H9 (cell line): ENCODE results near the gene KCTD1. TPM values are rescaled to one million over a fixed set of nuclear protein-coding genes. Genes with fewer than 3 reads are reported as not detected.

Experiments used
- DNase-seq: peaks from one replicate; pipeline ENCODE4 v3.0.0-alpha.2; 2017
- H2AFZ ChIP-seq: one replicate; pipeline ENCODE4 v1.6.1; 2013; ENCODE audit warnings: mild to moderate bottlenecking, low read length, control low read depth, moderate library complexity
- H2AK5ac ChIP-seq: 2 replicates; pipeline ENCODE4 v1.6.1; 2013; ENCODE audit warnings: low read length, control low read depth, mixed read lengths; ENCODE audit not compliant: insufficient read length
- H2BK120ac ChIP-seq: one replicate; pipeline ENCODE4 v1.6.1; 2013; ENCODE audit warnings: low read depth, mild to moderate bottlenecking, low read length, control low read depth, inconsistent platforms; ENCODE audit not compliant: poor library complexity, severe bottlenecking
- H2BK12ac ChIP-seq: 2 replicates; pipeline ENCODE4 v1.6.1; 2013; ENCODE audit warnings: low read length, control low read depth, mixed read lengths, low read depth; ENCODE audit not compliant: insufficient read length
- H2BK15ac ChIP-seq: 2 replicates; pipeline ENCODE4 v1.6.1; 2013; ENCODE audit warnings: low read depth, low read length, control low read depth
- H2BK20ac ChIP-seq: one replicate; pipeline ENCODE4 v1.6.1; 2013; ENCODE audit warnings: low read depth, mild to moderate bottlenecking, low read length, control low read depth, inconsistent platforms; ENCODE audit not compliant: poor library complexity, severe bottlenecking
- H2BK5ac ChIP-seq: 2 replicates; pipeline ENCODE4 v1.6.1; 2013; ENCODE audit warnings: low read length, control low read depth, mixed read lengths; ENCODE audit not compliant: insufficient read length
- H3K14ac ChIP-seq: 2 replicates; pipeline ENCODE4 v1.6.1; 2013; ENCODE audit warnings: low read length, control low read depth; ENCODE audit not compliant: insufficient read depth
- H3K18ac ChIP-seq: 2 replicates; pipeline ENCODE4 v1.6.1; 2013; ENCODE audit warnings: low read depth, mild to moderate bottlenecking, mixed read lengths, low read length, control low read depth; ENCODE audit not compliant: insufficient read length
- H3K23ac ChIP-seq: 2 replicates; pipeline ENCODE4 v1.6.1; 2013; ENCODE audit warnings: low read length, control low read depth, mixed read lengths, low read depth; ENCODE audit not compliant: insufficient read length
- H3K23me2 ChIP-seq: 2 replicates; pipeline ENCODE4 v1.6.1; 2013; ENCODE audit warnings: low read depth, mild to moderate bottlenecking, mixed read lengths, low read length, control low read depth; ENCODE audit not compliant: insufficient read length, poor library complexity, severe bottlenecking
- H3K27ac ChIP-seq: 2 replicates; pipeline ENCODE4 v1.5.1; 2013; ENCODE audit warnings: low read length, control low read depth, mixed read lengths, low read depth; ENCODE audit not compliant: insufficient read length
- H3K27me3 ChIP-seq: 2 replicates; pipeline ENCODE4 v1.6.1; 2013; ENCODE audit warnings: low read length, control low read depth, inconsistent platforms; ENCODE audit not compliant: insufficient read depth
- H3K4ac ChIP-seq: 2 replicates; pipeline ENCODE4 v1.6.1; 2013; ENCODE audit warnings: low read depth, mild to moderate bottlenecking, control low read depth, inconsistent platforms, low read length, moderate library complexity
- H3K4me1 ChIP-seq: 2 replicates; pipeline ENCODE4 v1.6.1; 2013; ENCODE audit warnings: low read length, control low read depth, inconsistent platforms; ENCODE audit not compliant: insufficient read depth
- H3K4me2 ChIP-seq: 2 replicates; pipeline ENCODE4 v1.6.1; 2013; ENCODE audit warnings: low read length, control low read depth, mixed read lengths; ENCODE audit not compliant: insufficient read length, insufficient read depth
- H3K56ac ChIP-seq: 2 replicates; pipeline ENCODE4 v1.6.1; 2013; ENCODE audit warnings: low read depth, mild to moderate bottlenecking, mixed read lengths, low read length, control low read depth; ENCODE audit not compliant: insufficient read length
- H3K79me1 ChIP-seq: 2 replicates; pipeline ENCODE4 v1.6.1; 2013; ENCODE audit warnings: low read depth, mild to moderate bottlenecking, moderate library complexity, low read length, control low read depth, inconsistent platforms; ENCODE audit not compliant: insufficient read depth, poor library complexity, severe bottlenecking
- H3K79me2 ChIP-seq: 2 replicates; pipeline ENCODE4 v1.6.1; 2013; ENCODE audit warnings: low read length, control low read depth, inconsistent platforms; ENCODE audit not compliant: insufficient read depth
- H3K9ac ChIP-seq: 2 replicates; pipeline ENCODE4 v1.6.1; 2013; ENCODE audit warnings: low read length, control low read depth, mixed read lengths; ENCODE audit not compliant: insufficient read length; ENCODE audit errors: extremely low read depth
- H3K9me3 ChIP-seq: one replicate; pipeline ENCODE4 v1.6.1; 2013; ENCODE audit warnings: low read depth, low read length, inconsistent platforms; ENCODE audit not compliant: control insufficient read depth
- H3T11ph ChIP-seq: one replicate; pipeline ENCODE4 v1.6.1; 2013; ENCODE audit warnings: mild to moderate bottlenecking, low read length, control low read depth, inconsistent platforms
- H4K20me1 ChIP-seq: one replicate; pipeline ENCODE4 v1.6.1; 2013; ENCODE audit not compliant: control insufficient read depth, insufficient read length, insufficient read depth
- H4K5ac ChIP-seq: 2 replicates; pipeline ENCODE4 v1.6.1; 2013; ENCODE audit warnings: low read depth, mild to moderate bottlenecking, mixed read lengths, low read length, control low read depth; ENCODE audit not compliant: insufficient read length
- H4K8ac ChIP-seq: replicated peaks from 2 replicates; pipeline ENCODE4 v1.6.1; 2013; ENCODE audit warnings: low read length, control low read depth, mixed read lengths, low read depth; ENCODE audit not compliant: insufficient read length
- H4K91ac ChIP-seq: 2 replicates; pipeline ENCODE4 v1.6.1; 2013; ENCODE audit warnings: low read depth, mild to moderate bottlenecking, moderate library complexity, mixed read lengths, low read length, control low read depth; ENCODE audit not compliant: insufficient read length
- H3K27ac Mint-ChIP-seq, 3 experiments: 2 replicates in 2 of 3; 3 replicates in 1 of 3; pipeline ENCODE4 v1.8.0; 2020 to 2021; ENCODE audit warnings: mixed read lengths in 3 of 3, mild to moderate bottlenecking in 1 of 3, moderate library complexity in 1 of 3
- H3K27me3 Mint-ChIP-seq: 2 replicates; pipeline ENCODE4 v1.8.0; 2021; ENCODE audit warnings: low read depth, mild to moderate bottlenecking, moderate library complexity, mixed read lengths
- H3K36me3 Mint-ChIP-seq, 3 experiments: 2 replicates in 2 of 3; 3 replicates in 1 of 3; pipeline ENCODE4 v1.8.0; 2020 to 2021; ENCODE audit warnings: low read depth in 3 of 3, mixed read lengths in 3 of 3; ENCODE audit not compliant: insufficient read depth in 1 of 3
- H3K4me1 Mint-ChIP-seq, 2 experiments: 2 replicates each; pipeline ENCODE4 v1.8.0; 2020; ENCODE audit warnings: mixed read lengths in 2 of 2
- H3K4me3 Mint-ChIP-seq, 2 experiments: 2 replicates in 1 of 2; 3 replicates in 1 of 2; pipeline ENCODE4 v1.8.0; 2020 to 2021; ENCODE audit warnings: mild to moderate bottlenecking in 2 of 2, mixed read lengths in 2 of 2, moderate library complexity in 1 of 2
- H3K9me3 Mint-ChIP-seq, 2 experiments: 2 replicates in 1 of 2; 3 replicates in 1 of 2; pipeline ENCODE4 v1.8.0; 2020; ENCODE audit warnings: mild to moderate bottlenecking in 2 of 2, mixed read lengths in 2 of 2, moderate library complexity in 1 of 2
- CTCF ChIP-seq: fragments of 200-600 bp; sonication (generic); conservative IDR thresholded peaks from 3 replicates; pipeline ENCODE4 v1.8.0; 2021; ENCODE audit warnings: antibody characterized with exemption, mild to moderate bottlenecking
- WGBS: extraction: QIAGEN DNeasy Blood & Tissue Kit; methylation state at CpG from one replicate; pipeline ENCODE4 v1.1.7; 2013; ENCODE audit warnings: missing lambda C conversion rate, low lambda C conversion rate, mixed read lengths; ENCODE audit not compliant: insufficient read length; ENCODE audit errors: extremely low coverage; 5-methylcytosine and 5-hydroxymethylcytosine counted together
- total RNA-seq: library from RNA; stranded (reverse); gene quantifications from 2 replicates; pipeline ENCODE4 v1.2.1, GENCODE V29; 2021

Gene KCTD1
- total RNA-seq, 1 experiment from 2014 or later = 10.8 TPM

GRCh38 chr18:26448714-26449159 is 99.6 kb downstream of the KCTD1 start:
- Mint-ChIP-seq H3K4me3 (no peak overlapping the region), H3K27ac (no peak overlapping the region), H3K9me3 (peaks cover 0 to 5% of the 10 kb centered on the region in 2 experiments; a peak in 2 of 5 replicates), H3K36me3 (peaks cover 0 to 4% (median 2%) of the 10 kb centered on the region in 3 experiments; a peak in 2 of 7 replicates), H3K4me1 (peaks cover 8 to 13% of the 10 kb centered on the region in 2 experiments), H3K27me3 (no peaks in the 10 kb centered on the region)
- no CpG with 5 or more reads among the region's 8 CpGs for WGBS
- Histone ChIP-seq H2AFZ (no peak overlapping the region), H2BK5ac (no peak overlapping the region), H3K79me1 (no peaks in the 10 kb centered on the region), H3K23me2 (no peaks in the 10 kb centered on the region), H3K4me2 (no peak overlapping the region), H4K5ac (no peak overlapping the region), H2BK12ac (no peak overlapping the region), H3K56ac (no peak overlapping the region), H4K91ac (no peak overlapping the region), H2AK5ac (no peak overlapping the region), H3K23ac (no peak overlapping the region), H3K14ac (no peak overlapping the region), H3K9ac (no peak overlapping the region), H3K9me3 (no peaks in the 10 kb centered on the region), H3T11ph (no peak overlapping the region), H3K4ac (no peak overlapping the region), H2BK15ac (no peak overlapping the region), H4K20me1 (no peaks in the 10 kb centered on the region), H3K4me1 (no peaks in the 10 kb centered on the region; the same call in 1 of the 2 replicates), H2BK20ac (no peak overlapping the region), H3K27me3 (no peaks in the 10 kb centered on the region), H3K79me2 (no peaks in the 10 kb centered on the region), H2BK120ac (no peak overlapping the region), H3K18ac (no peak overlapping the region), H4K8ac (no peak overlapping the region), H3K27ac (no peak overlapping the region)
- no peak for TF ChIP-seq CTCF
- DNase-seq = no peak
